IMR-90 (cell line): ENCODE data around the gene OR51G1. TPM values are rescaled to one million over a fixed set of nuclear protein-coding genes. Genes with fewer than 3 reads are reported as not detected.

Experiments used
- ATAC-seq: fragments of 200-7000 bp; cut with Tn5 transposase; 2 replicates; pipeline ENCODE4 v1.9.1; 2020; ENCODE audit warnings: low read depth, mild to moderate bottlenecking, moderate library complexity
- BruUV-seq: library from RNA; stranded (reverse); fragments of 400-500 nt; replicated peaks from 2 replicates; lab custom pipeline; 2021; lab: Mats Ljungman, UMichigan
- CTCF ChIA-PET: fragments of 300-600 bp; formaldehyde crosslinking; extraction: SDS; loops from one replicate; lab custom pipeline; 2021; ENCODE audit warnings: antibody characterized with exemption; lab: Yijun Ruan, JAX
- POLR2A ChIA-PET: fragments of 300-600 bp; sonication (Branson Sonifier 250); formaldehyde crosslinking; loops from one replicate; lab custom pipeline; 2022; ENCODE audit warnings: antibody characterized with exemption; ENCODE audit not compliant: unreplicated experiment; lab: Charles Lee
- DNase-seq: peaks from one replicate; pipeline ENCODE4 v3.0.0; 2013
- H2AFZ ChIP-seq: replicated peaks from 2 replicates; pipeline ENCODE3; 2013; ENCODE audit warnings: low read length, mild to moderate bottlenecking; ENCODE audit not compliant: poor library complexity
- H2AK5ac ChIP-seq: 2 replicates; pipeline ENCODE4 v1.6.1; 2013; ENCODE audit warnings: low read depth, low read length, inconsistent platforms
- H2AK9ac ChIP-seq: replicated peaks from 2 replicates; pipeline ENCODE3; 2013; ENCODE audit warnings: mild to moderate bottlenecking, low read depth, low read length, moderate library complexity; ENCODE audit not compliant: poor library complexity
- H2BK120ac ChIP-seq: 2 replicates; pipeline ENCODE4 v1.6.1; 2013; ENCODE audit warnings: low read depth, low read length, inconsistent platforms
- H2BK15ac ChIP-seq: 3 replicates; pipeline ENCODE4 v1.6.1; 2013; ENCODE audit warnings: low read depth, low read length, inconsistent platforms
- H2BK20ac ChIP-seq: 2 replicates; pipeline ENCODE4 v1.6.1; 2013; ENCODE audit warnings: low read depth, mild to moderate bottlenecking, inconsistent platforms, low read length, moderate library complexity
- H2BK5ac ChIP-seq: 2 replicates; pipeline ENCODE4 v1.6.1; 2013; ENCODE audit warnings: mild to moderate bottlenecking, low read depth, low read length, inconsistent platforms; ENCODE audit not compliant: poor library complexity, severe bottlenecking
- H3K14ac ChIP-seq: replicated peaks from 2 replicates; pipeline ENCODE4 v1.6.1; 2013; ENCODE audit warnings: low read depth, low read length, inconsistent platforms
- H3K18ac ChIP-seq: 2 replicates; pipeline ENCODE4 v1.6.1; 2013; ENCODE audit warnings: low read depth, low read length, control low read depth
- H3K23ac ChIP-seq: 2 replicates; pipeline ENCODE4 v1.6.1; 2013; ENCODE audit warnings: low read depth, low read length, inconsistent platforms
- H3K27ac ChIP-seq: 2 replicates; pipeline ENCODE4 v1.5.1; 2013; ENCODE audit warnings: mild to moderate bottlenecking, control low read depth, low read length; ENCODE audit not compliant: insufficient read depth
- H3K27me3 ChIP-seq: 2 replicates; pipeline ENCODE4 v1.6.1; 2013; ENCODE audit warnings: low read length; ENCODE audit not compliant: control insufficient read depth, insufficient read depth
- H3K36me3 ChIP-seq: 2 replicates; pipeline ENCODE4 v1.6.1; 2013; ENCODE audit warnings: low read length, mixed read lengths; ENCODE audit not compliant: control insufficient read depth, insufficient read depth
- H3K4ac ChIP-seq: 2 replicates; pipeline ENCODE4 v1.6.1; 2013; ENCODE audit warnings: low read depth, low read length, inconsistent platforms
- H3K4me1 ChIP-seq: 2 replicates; pipeline ENCODE4 v1.6.1; 2013; ENCODE audit warnings: low read length, mixed read lengths; ENCODE audit not compliant: control insufficient read depth, insufficient read depth
- H3K4me2 ChIP-seq: 2 replicates; pipeline ENCODE4 v1.6.1; 2013; ENCODE audit warnings: low read depth, mild to moderate bottlenecking, control low read depth, low read length, moderate library complexity
- H3K4me3 ChIP-seq: 2 replicates; pipeline ENCODE4 v1.5.1; 2013; ENCODE audit warnings: low read depth, mild to moderate bottlenecking, control low read depth, low read length, moderate library complexity; ENCODE audit not compliant: insufficient read depth
- H3K56ac ChIP-seq: 2 replicates; pipeline ENCODE4 v1.6.1; 2013; ENCODE audit warnings: low read length, inconsistent platforms; ENCODE audit not compliant: insufficient read depth; ENCODE audit errors: extremely low read depth
- H3K79me1 ChIP-seq, 2 experiments: 2 replicates each; pipeline ENCODE4 v1.6.1; 2013; ENCODE audit warnings: low read length in 2 of 2, inconsistent platforms in 1 of 2, low read depth in 1 of 2
- H3K9ac ChIP-seq: 2 replicates; pipeline ENCODE4 v1.6.1; 2013; ENCODE audit warnings: low read depth, low read length, control low read depth
- H3K9me1 ChIP-seq: 2 replicates; pipeline ENCODE4 v1.6.1; 2013; ENCODE audit warnings: low read length, inconsistent platforms; ENCODE audit not compliant: insufficient read depth
- H3K9me3 ChIP-seq: 2 replicates; pipeline ENCODE4 v1.6.1; 2013; ENCODE audit warnings: low read length; ENCODE audit not compliant: control insufficient read depth, insufficient read depth
- H4K20me1 ChIP-seq: 2 replicates; pipeline ENCODE4 v1.6.1; 2013; ENCODE audit warnings: low read length, inconsistent platforms; ENCODE audit not compliant: insufficient read depth
- H4K5ac ChIP-seq: 2 replicates; pipeline ENCODE4 v1.6.1; 2013; ENCODE audit warnings: mild to moderate bottlenecking, low read depth, low read length, control low read depth
- H4K8ac ChIP-seq, 2 experiments: 2 replicates each; pipeline ENCODE4 v1.6.1; 2013; ENCODE audit warnings: low read depth in 2 of 2, low read length in 2 of 2, control low read depth in 1 of 2, inconsistent platforms in 1 of 2
- H4K91ac ChIP-seq: 2 replicates; pipeline ENCODE4 v1.6.1; 2013; ENCODE audit warnings: low read depth, low read length, inconsistent platforms; ENCODE audit not compliant: insufficient read depth
- BHLHE40 ChIP-seq: fragments of 150-350 bp; IDR thresholded peaks from 2 replicates; pipeline ENCODE4 v1.6.1; 2016; ENCODE audit warnings: mild to moderate bottlenecking, low read depth, low read length
- CEBPB ChIP-seq: IDR thresholded peaks from 2 replicates; pipeline ENCODE4 v1.6.1; 2012; ENCODE audit warnings: low read depth, low read length, improper control_type of control experiment
- CHD1 ChIP-seq: IDR thresholded peaks from 2 replicates; pipeline ENCODE4 v1.6.1; 2012; ENCODE audit warnings: low read depth, low read length, improper control_type of control experiment
- FOS ChIP-seq: fragments of 150-350 bp; IDR thresholded peaks from 2 replicates; pipeline ENCODE4 v1.6.1; 2016; ENCODE audit warnings: low read depth, low read length
- MAFK ChIP-seq: IDR thresholded peaks from 2 replicates; pipeline ENCODE4 v1.6.1; 2012; ENCODE audit warnings: low read depth, low read length, improper control_type of control experiment
- MAZ ChIP-seq: IDR thresholded peaks from 2 replicates; pipeline ENCODE4 v1.6.1; 2012; ENCODE audit warnings: low read depth, mild to moderate bottlenecking, low read length, improper control_type of control experiment, moderate library complexity, borderline replicate concordance
- MXI1 ChIP-seq: IDR thresholded peaks from 2 replicates; pipeline ENCODE4 v1.6.1; 2012; ENCODE audit warnings: low read depth, mild to moderate bottlenecking, low read length, moderate library complexity, borderline replicate concordance
- NFE2L2 ChIP-seq: fragments of 150-350 bp; IDR thresholded peaks from 2 replicates; pipeline ENCODE4 v1.6.1; 2016; ENCODE audit warnings: low read depth, mild to moderate bottlenecking, low read length
- POLR2A ChIP-seq: IDR thresholded peaks from 2 replicates; pipeline ENCODE4 v1.6.1; 2012; ENCODE audit warnings: mild to moderate bottlenecking, low read depth, low read length
- RAD21 ChIP-seq: IDR thresholded peaks from 2 replicates; pipeline ENCODE4 v1.6.1; 2012; ENCODE audit warnings: low read length, improper control_type of control experiment
- RCOR1 ChIP-seq: IDR thresholded peaks from 2 replicates; pipeline ENCODE4 v1.6.1; 2012; ENCODE audit warnings: mild to moderate bottlenecking, low read length, improper control_type of control experiment; ENCODE audit not compliant: insufficient replicate concordance
- RFX5 ChIP-seq: IDR thresholded peaks from 2 replicates; pipeline ENCODE4 v1.8.0; 2012; ENCODE audit warnings: low read depth, mild to moderate bottlenecking, low read length, moderate library complexity
- SMC3 ChIP-seq: fragments of 150-350 bp; IDR thresholded peaks from 2 replicates; pipeline ENCODE4 v1.6.1; 2016; ENCODE audit warnings: low read depth, mild to moderate bottlenecking, antibody characterized with exemption, low read length, moderate library complexity
- dilution Hi-C: fragments of 300-500 bp; cut with HindIII; formaldehyde crosslinking; loops from one replicate; pipeline ENCODE4 v1.14.3; 2018; ENCODE audit warnings: low sequenced_read_pairs; ENCODE audit not compliant: unreplicated experiment
- in situ Hi-C: fragments of 300-500 bp; cut with MboI; formaldehyde crosslinking; loops from 3 replicates; pipeline ENCODE4 v1.14.3; 2019; ENCODE audit warnings: low sequenced_read_pairs, inconsistent platforms, mixed read lengths
- intact Hi-C: fragments of 100-400 bp; cut with micrococcal nuclease; formaldehyde crosslinking; loops from 2 replicates; pipeline ENCODE4 v1.10.0; 2022
- polyA plus RNA-seq, 3 experiments: library from polyadenylated mRNA; depleted of rRNA; stranded (reverse); fragments of >200 nt; gene quantifications; 2 replicates each; pipeline ENCODE4 v1.2.3, GENCODE V29; 2012; ENCODE audit warnings: low replicate concordance in 1 of 3
- total RNA-seq: library from RNA; depleted of rRNA; stranded (reverse); fragments of >200 nt; gene quantifications from 2 replicates; pipeline ENCODE4 v1.2.3, GENCODE V29; 2012
- TF ChIP-seq, protein P1 (sequence below): fragments of 150-350 bp; IDR thresholded peaks from 2 replicates; pipeline ENCODE4 v1.6.1; 2017; ENCODE audit warnings: mild to moderate bottlenecking, antibody characterized with exemption, low read length, low read depth
- TF ChIP-seq, protein P2 (sequence below): fragments of 150-350 bp; IDR thresholded peaks from 2 replicates; pipeline ENCODE4 v1.6.1; 2016; ENCODE audit warnings: low read depth, mild to moderate bottlenecking, low read length, moderate library complexity, borderline replicate concordance
- TF ChIP-seq, protein P3 (sequence below): conservative IDR thresholded peaks from 2 replicates; pipeline ENCODE4 v1.5.1; 2012; ENCODE audit warnings: mild to moderate bottlenecking, low read depth, low read length, improper control_type of control experiment

The OR51G1 gene
- total and polyA plus RNA-seq, 2 of the 4 experiments (the other 2 are of a cell fraction): not detected

DNA sequence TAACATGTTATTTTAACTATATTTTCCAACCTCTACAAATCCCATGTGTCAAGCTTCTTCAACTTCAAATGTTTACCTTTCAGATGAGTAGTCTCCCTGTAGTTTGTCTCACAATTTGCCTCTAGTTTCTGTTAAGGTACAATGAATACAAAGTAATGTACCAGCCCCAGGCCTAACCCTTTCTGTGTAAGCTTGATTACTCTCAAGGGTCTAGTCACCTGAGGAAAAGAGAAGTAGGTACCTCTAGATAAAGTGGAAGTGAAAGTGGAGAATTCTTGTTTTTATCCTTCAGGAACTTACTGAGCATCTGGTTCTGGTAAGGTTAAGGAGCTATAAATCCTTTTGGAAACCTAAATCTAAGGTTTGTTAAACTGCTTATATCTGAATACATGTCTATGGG, 20.7 kb downstream of the OR51G1 start, which contains the start of gene OR51A7:
Gene OR51A7 (plus strand): TSS at position 300 of the 400 bp plus-strand sequence. CDS start 3,587 bp downstream, outside the sequence.
- Histone ChIP-seq H2BK20ac (no peak within 1 kb of the TSS), H2BK5ac (no peak within 1 kb of the TSS), H2BK15ac (no peak within 1 kb of the TSS), H3K18ac (no peak within 1 kb of the TSS), H3K9me1 (no peaks in the 10 kb centered on the region), H3K23ac (no peak within 1 kb of the TSS), H3K79me1 (no peaks in the 10 kb centered on the region), H3K4me3 (no peak within 1 kb of the TSS), H3K4me1 (no peaks in the 10 kb centered on the region), H3K9me3 (no peaks in the 10 kb centered on the region), H2AFZ (no peak within 1 kb of the TSS), H3K14ac (no peak within 1 kb of the TSS), H2BK120ac (no peak within 1 kb of the TSS), H3K56ac (no peak within 1 kb of the TSS), H3K36me3 (no peaks in the 10 kb centered on the region), H3K4me2 (no peak within 1 kb of the TSS), H4K8ac (no peak within 1 kb of the TSS), H3K27ac (no peak within 1 kb of the TSS), H2AK5ac (no peak within 1 kb of the TSS), H2AK9ac (no peak within 1 kb of the TSS), H4K5ac (no peak within 1 kb of the TSS), H3K27me3 (no peaks in the 10 kb centered on the region), H4K91ac (no peak within 1 kb of the TSS), H3K4ac (no peak within 1 kb of the TSS), H4K20me1 (no peaks in the 10 kb centered on the region), H3K9ac (no peak within 1 kb of the TSS)
- intact Hi-C loops: no loop called here
- ATAC-seq (no peak), DNase-seq (no peak)
- dilution Hi-C loops: no loop called here
- in situ Hi-C loops: no loop called here
- CTCF ChIA-PET: no interaction called here
- TF ChIP-seq, protein P1, sequence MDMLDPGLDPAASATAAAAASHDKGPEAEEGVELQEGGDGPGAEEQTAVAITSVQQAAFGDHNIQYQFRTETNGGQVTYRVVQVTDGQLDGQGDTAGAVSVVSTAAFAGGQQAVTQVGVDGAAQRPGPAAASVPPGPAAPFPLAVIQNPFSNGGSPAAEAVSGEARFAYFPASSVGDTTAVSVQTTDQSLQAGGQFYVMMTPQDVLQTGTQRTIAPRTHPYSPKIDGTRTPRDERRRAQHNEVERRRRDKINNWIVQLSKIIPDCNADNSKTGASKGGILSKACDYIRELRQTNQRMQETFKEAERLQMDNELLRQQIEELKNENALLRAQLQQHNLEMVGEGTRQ: no peak
- TF ChIP-seq MXI1: no peak
- no peak for TF ChIP-seq MAFK
- no peak for TF ChIP-seq RFX5
- TF ChIP-seq SMC3: no peak
- no peak for TF ChIP-seq CHD1
- TF ChIP-seq, protein P2, sequence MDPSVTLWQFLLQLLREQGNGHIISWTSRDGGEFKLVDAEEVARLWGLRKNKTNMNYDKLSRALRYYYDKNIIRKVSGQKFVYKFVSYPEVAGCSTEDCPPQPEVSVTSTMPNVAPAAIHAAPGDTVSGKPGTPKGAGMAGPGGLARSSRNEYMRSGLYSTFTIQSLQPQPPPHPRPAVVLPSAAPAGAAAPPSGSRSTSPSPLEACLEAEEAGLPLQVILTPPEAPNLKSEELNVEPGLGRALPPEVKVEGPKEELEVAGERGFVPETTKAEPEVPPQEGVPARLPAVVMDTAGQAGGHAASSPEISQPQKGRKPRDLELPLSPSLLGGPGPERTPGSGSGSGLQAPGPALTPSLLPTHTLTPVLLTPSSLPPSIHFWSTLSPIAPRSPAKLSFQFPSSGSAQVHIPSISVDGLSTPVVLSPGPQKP: no peak
- TF ChIP-seq NFE2L2: no peak
- no peak for TF ChIP-seq CEBPB
- no peak for TF ChIP-seq MAZ
- TF ChIP-seq POLR2A: no peak
- TF ChIP-seq RAD21: no peak
- TF ChIP-seq FOS: no peak
- TF ChIP-seq BHLHE40: no peak
- no peak for TF ChIP-seq RCOR1
- TF ChIP-seq, protein P3, sequence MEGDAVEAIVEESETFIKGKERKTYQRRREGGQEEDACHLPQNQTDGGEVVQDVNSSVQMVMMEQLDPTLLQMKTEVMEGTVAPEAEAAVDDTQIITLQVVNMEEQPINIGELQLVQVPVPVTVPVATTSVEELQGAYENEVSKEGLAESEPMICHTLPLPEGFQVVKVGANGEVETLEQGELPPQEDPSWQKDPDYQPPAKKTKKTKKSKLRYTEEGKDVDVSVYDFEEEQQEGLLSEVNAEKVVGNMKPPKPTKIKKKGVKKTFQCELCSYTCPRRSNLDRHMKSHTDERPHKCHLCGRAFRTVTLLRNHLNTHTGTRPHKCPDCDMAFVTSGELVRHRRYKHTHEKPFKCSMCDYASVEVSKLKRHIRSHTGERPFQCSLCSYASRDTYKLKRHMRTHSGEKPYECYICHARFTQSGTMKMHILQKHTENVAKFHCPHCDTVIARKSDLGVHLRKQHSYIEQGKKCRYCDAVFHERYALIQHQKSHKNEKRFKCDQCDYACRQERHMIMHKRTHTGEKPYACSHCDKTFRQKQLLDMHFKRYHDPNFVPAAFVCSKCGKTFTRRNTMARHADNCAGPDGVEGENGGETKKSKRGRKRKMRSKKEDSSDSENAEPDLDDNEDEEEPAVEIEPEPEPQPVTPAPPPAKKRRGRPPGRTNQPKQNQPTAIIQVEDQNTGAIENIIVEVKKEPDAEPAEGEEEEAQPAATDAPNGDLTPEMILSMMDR: no peak
- no TSS peak for BruUV-seq
- POLR2A ChIA-PET: no interaction called here
